NCI-H1417 (cell line): Measurements from ENCODE around the gene GALNT14.
A peak's percentile ranks its signal among the peaks of the same experiment; 100 is the strongest.

Source experiments
- DNase-seq, 3 experiments: peaks; one replicate each; lab custom pipeline; 2025; lab: John Stamatoyannopoulos, UW

Gene GALNT14

DNA sequence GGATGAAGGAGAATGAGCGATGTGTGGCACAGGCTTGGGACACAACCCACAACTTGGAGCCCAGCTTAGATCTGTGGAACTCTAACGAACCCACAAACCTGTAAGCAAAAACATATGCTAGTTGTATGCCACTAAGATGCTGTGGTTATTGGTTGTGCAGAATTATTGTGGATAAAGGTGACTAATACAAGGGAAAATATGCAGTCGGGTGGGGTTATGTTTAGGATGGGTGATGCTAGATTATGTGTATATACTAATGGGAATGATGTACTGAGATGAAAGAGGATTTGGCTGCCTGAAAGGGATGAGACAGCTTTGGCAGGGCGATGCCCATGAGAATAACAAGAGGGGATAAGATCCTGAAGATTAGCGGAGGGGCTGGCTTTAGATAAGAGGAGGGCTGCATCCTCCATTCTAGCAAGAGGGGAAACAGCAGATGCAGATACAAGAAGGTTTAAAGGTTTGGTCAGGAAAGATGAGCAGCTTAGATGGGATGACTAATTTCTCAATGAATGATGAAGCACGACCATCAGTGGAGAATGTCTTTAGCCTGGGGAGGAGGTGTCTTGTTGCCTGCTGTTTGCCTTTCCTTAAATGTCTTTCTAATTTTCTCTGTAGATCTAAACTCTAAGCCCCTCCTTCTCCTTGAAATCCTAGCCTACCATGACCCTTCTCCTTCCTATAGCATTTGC lies 49.6 kb downstream of the GALNT14 start:
- peak in 1 of 3 experiments; percentile 47 for DNase-seq

- no peak for DNase-seq
These were observed 50.7 kb downstream of the GALNT14 start for GRCh38 chr2:31087491-31087890.

GRCh38 chr2:31086590-31086989 lies 51.6 kb downstream of the GALNT14 start:
- no peak for DNase-seq

DNA sequence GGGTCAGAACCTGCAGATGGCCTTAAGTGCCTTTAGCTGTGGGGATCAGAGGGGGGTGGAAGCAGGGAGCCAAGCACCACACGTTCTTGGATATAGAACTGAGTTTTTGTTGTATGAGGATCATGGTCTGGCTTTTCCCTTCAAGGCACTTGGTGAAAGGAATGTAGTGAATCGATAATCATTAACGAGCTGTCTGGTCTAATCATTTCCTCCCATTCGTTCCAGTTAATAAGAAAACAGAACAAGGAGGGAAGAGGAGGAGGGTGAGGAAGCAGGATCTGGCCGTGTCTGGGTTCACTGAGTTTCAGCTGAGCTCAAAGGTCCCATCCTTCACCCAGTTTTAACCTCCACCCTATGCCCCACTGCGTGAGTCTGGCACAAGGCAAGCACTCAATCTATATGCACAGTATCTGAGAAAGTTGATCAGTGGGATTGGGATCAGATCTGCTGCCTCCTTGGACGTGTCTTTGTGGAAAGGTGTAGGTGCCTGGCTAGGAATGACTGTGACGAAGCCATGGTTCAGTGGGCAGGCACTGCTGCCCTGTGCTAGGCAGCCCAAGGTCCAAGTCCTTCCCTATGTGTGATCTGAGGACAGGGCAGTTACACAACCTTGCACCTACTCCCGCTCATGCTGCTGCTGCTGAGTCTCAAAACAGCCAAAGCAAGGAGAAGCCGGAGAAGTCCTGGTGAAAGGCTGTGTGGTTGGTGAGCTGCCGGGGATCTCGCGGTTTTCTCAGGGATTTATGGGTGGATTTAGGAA lies 54.8 kb downstream of the GALNT14 start:
- DNase-seq: no peak

DNA sequence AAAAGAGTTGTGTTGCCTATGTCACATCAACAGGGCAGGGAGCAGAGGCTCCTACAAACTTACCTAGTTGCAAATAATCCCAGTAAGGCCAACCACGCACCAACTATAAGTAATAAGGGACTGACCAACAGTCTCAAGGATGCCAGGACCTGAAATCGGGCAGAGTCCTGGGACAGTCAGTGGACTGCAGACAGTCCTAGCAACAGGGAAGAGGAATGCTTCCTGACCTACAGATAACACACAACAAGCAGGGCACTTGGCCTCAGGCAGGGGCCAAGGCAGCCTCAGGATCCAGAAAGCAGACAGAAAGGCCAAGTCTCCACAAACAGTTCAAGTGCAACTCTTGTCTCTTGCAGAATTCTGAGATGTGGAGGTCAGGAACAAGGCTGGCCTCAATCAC lies 56.2 kb downstream of the GALNT14 start:
- DNase-seq: no peak

DNA sequence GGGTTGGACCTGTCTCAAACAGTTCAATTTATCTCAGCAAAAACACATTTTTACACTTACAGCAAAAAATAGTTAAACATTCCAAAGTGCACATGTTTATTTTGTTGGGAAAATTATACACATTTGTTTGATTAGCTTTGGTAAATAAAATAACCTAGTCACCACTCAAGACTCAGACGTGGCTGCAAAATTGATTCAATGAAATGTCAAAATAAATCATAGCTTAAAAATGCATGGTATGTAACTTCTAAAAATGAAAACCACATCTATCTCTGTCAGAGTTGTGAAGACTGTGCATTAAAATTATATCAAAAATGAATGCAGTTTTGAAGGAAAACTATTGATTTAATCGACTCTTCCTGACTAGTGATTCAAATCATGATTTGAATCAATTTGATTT lies 56.7 kb downstream of the GALNT14 start:
- DNase-seq: no peak

GRCh38 chr2:31080361-31080760 lies 57.9 kb downstream of the GALNT14 start:
- no peak for DNase-seq

DNA sequence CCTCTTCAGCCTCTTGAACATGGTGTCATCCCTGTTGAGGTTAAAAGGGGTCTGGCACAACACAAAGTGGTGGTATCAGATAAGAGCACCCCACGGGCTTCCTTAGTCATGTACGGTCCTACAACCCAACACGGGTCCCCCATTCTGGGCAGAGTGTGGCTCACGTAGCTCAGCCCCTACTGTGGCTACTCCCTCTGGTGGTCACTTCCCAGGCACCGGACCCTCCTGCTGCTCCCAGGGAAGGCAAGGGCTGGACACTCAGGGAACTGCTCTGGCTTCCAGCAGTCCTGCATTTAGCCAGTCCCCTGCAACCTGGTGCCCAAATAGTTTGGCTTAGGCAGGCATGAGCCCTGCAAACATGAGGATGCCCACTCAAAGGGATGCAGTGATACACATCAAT lies 58.6 kb downstream of the GALNT14 start:
- no peak for DNase-seq

DNA sequence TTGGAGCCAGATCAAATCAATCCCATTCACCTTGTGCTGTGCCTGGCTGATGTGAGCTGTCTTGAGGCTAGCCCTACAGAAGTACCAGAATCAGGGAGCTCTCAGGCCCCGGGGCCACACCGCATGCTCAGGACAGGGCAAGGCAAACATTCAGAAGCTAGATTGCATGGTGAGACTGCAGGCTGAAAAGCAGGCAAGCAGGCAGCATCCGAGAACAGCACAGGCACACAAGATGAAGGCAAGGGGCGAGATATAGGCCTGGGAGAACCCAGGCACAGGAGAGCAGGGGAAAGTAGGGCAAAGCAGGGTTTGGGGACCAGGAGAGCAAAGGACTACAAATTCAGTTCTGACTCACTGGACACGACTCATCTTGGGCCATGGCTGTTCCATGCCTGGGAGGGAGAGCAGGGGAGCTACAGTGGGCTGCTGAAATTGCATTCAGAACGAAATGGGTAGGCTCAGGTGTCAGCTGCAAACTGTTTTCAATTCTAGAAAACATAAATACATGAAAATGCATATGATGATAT lies 59.6 kb downstream of the GALNT14 start:
- DNase-seq: no peak

- DNase-seq: no peak
These were observed 60.2 kb downstream of the GALNT14 start for GRCh38 chr2:31078011-31078410.

DNA sequence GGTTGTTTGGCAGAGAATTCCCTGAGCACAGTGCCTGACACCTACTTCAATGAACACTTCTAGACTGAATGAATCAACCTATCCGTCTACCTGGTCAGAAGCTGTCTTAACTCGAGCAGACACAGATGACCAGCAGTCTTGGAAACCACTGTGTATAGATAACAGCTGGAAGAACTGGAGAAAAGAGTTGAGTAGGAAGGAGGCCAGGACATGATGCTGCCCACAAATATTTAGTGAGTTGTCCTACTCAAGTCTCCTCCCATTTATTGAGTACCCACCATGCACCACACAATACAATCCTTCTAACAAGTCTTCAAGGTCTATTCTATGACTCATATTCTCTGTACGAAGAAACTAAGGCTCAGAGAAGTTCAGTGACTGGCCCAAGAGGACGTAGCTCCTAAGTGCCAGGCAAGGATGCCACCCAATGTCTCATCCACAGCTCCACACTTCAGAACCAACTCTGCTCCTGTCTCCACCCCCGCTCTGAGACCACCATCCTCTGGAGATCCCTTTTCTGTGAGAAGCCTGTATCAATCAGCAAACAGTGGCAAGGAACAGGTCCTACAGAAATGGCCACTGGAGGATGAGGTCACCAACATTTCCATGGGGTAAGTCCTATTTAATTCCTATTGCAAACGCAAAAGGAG lies 62.2 kb downstream of the GALNT14 start:
- DNase-seq: no peak

- DNase-seq: peak in 2 of 3 experiments; percentile 72 to 89
These were observed 62.8 kb downstream of the GALNT14 start for GRCh38 chr2:31075431-31075830.

- DNase-seq: no peak
These were observed 66.5 kb downstream of the GALNT14 start for GRCh38 chr2:31071741-31072140.

DNA sequence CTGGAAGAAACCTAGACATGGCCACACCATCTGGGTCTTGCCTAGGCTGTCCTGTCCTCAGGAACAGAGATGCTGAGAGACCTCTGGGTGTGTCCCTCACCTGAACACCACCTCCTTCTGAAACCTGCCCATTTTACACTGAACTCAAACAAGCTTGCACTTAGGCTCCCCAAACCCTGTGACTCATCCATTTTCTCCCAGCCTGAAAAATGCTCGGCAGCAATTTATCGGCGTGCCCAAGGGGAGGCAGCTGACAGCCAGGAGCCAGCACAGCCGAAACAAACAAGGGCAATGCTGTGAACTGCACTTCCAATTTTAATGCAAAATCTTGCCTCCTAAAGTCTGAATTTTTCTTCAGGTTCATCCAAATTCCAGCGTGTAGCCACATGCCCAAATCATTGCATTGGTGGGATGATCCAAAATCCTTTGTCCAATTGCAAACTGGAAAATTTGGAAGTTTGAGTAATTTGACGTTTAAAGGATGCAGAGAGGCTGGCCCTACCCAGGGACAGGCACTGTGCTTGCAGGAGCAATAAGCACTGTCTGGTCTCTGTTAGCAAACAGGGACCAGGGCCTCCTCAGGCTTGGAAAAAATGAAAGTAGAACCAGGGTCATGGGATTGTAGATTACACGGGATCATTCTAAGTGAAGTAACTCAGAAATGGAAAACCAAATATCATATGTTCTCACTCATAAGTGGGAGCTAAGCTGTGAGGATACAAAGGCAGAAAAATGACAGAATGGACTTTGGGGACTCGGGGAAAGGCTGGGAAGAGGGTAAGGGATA lies 67.7 kb downstream of the GALNT14 start:
- DNase-seq: no peak

DNA sequence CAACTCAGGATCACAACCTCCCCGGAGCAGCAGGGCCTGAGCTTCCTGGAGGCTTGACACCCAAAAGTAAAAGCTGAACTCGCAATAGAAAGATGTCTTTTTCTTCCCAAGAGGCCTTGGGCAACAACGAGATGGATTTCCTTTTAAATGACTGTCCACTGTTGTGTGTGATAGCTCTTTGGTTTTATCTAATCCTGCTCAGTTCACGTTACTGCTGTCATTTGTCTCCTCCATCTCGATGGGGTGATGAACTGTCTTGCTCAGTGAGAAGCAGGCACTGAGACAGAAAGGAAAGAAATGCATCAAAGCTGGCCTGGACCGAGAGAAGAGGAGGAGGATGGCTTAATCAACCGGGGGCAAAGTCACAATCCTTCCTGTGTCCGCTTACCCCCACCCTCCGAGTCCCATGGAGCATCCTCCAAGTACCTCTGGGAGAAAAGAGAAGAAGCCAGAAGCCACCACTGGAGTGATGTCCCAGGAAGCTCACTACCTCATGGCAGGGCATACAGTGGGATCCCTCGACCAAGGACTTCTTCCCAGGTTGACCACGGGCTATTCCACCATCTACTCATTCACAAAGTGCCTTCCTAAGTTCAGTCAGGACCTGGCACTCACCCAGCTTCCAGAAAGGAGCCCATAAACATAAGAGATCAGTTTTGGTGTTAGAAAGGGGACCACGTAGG lies 68.5 kb downstream of the GALNT14 start:
- DNase-seq: no peak

DNA sequence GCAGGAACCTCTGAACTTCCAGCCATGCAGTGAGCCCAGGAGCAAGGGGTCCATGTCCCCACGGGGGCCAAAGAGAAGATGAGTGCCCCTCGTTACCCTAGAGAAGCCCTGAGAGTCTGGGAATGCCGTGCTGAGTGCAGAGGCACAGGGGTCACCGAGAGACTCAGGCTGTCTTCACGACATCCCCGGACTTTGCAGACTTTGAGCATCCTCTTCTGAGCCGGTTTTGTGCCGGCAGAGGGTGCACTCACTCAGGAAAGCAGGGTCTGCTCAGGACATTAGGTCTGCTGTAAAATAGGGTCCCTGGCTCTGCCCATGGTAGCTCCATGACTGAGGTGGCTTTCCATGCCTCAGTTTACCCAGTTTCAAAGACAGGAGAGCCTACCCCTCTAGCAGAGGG lies 71.0 kb downstream of the GALNT14 start:
- no peak for DNase-seq

GRCh38 chr2:31066551-31066950 lies 71.7 kb downstream of the GALNT14 start:
- peak in 2 of 3 experiments; percentile 56 to 81 for DNase-seq

- DNase-seq: peak in 1 of 3 experiments; percentile 56
These were observed 72.2 kb downstream of the GALNT14 start for GRCh38 chr2:31066086-31066485.

- no peak for DNase-seq
These were observed 72.9 kb downstream of the GALNT14 start for GRCh38 chr2:31065356-31065755.

DNA sequence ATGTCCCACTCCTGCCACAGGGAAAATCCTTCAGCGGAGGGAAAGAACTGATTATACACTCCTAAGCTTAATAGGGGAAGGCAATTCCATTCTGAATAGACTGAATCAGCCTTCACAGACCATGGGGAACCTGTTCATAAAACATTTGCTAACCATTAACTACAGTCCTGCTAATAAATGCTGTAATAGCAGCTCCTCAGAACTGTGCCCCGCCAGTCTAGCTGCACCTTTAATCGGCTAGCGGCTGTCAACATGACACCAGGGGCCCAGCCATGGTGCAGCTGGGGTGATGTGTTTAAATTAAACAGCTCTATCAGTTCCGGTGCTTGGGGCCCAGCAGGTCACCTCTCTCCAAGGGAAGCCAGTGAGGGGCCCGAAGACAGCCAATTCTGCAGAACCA lies 77.8 kb downstream of the GALNT14 start:
- DNase-seq: peak in 2 of 3 experiments; percentile 54 to 78
